ENCODE data around the gene NR2F1.
"Not testable (repeated sequence)": the region's sequence is repeated elsewhere in the genome, so short reads cannot be mapped to it uniquely, and the experiment has no call there.

Gene NR2F1

DNA sequence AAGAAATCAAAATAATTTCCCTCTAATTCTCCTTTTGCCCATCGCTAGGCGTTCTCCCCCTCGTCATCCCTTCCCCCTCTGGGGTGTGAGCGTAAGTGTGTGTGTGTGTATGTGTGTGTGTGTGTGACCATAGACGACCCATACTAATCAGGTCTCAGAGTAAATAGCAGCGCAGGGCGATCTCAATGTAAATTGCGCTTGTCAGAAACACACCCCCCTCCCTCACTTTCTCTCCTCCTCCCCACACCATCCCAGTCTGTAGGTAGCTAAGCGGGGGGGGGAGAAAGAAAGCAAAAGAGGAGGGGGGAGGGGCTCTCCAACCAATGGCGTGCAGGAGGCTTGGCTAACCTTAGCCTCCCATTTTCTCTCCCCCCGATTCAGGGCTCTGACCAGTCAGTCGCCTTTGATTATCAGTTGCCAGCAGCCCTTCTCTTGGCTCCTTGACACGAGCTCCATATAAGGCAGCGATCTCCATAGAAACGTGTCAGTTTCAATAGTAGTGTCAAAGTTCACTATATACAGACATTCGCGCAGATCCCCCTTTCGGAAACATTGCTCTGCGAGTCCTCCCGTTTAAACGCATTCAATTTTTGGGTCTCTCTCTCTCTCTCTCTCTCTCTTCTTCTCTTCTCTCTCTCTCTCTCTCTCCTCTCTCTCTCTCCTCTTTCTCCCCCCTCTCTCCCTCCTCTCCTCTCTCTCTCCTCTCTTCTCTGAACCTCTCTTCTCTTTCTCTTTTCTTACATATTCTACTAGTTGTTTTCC is at the start of gene NR2F1:
Gene NR2F1 (plus strand): TSS at position 546 of the 762 bp plus-strand sequence. CDS start 1,802 bp downstream, outside the sequence.
- H3K4me3 ChIP-seq (ENCODE audit: low read depth, low read length) = peak within 1 kb of the TSS; percentile 29
- TF ChIP-seq, protein P1, sequence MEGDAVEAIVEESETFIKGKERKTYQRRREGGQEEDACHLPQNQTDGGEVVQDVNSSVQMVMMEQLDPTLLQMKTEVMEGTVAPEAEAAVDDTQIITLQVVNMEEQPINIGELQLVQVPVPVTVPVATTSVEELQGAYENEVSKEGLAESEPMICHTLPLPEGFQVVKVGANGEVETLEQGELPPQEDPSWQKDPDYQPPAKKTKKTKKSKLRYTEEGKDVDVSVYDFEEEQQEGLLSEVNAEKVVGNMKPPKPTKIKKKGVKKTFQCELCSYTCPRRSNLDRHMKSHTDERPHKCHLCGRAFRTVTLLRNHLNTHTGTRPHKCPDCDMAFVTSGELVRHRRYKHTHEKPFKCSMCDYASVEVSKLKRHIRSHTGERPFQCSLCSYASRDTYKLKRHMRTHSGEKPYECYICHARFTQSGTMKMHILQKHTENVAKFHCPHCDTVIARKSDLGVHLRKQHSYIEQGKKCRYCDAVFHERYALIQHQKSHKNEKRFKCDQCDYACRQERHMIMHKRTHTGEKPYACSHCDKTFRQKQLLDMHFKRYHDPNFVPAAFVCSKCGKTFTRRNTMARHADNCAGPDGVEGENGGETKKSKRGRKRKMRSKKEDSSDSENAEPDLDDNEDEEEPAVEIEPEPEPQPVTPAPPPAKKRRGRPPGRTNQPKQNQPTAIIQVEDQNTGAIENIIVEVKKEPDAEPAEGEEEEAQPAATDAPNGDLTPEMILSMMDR (IDR thresholded peaks at IDR 0.05; ENCODE audit: insufficient read depth, low read depth, low read length, missing control alignments) = no peak
- peak; percentile 57 for DNase-seq (ENCODE audit: low read depth)

DNA sequence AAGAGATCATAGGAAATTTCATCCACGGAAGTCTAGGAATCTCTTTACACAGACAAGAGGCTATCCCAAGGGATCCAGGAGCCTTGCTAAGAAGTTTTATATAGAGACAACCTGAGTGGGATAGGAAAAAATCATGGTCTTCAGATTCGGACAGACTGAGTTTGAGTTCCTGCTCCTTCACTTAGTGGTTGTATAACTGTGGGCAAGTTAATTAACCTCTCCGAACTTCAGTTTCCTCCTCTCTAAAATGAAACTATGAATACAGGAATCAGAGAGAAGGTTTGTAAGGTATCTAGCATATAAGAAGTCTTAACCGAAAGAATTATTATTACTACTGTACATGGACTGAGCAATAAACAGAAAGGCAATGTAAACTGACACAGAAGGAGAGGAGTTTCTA is 37.1 kb upstream of the NR2F1 start:
- H3K4me3 ChIP-seq (ENCODE audit: low read depth, low read length) = no peak overlapping the region
- no peak for DNase-seq (ENCODE audit: low read depth)
- TF ChIP-seq, protein P1 (IDR thresholded peaks at IDR 0.05; ENCODE audit: insufficient read depth, low read depth, low read length, missing control alignments) = no peak

DNA sequence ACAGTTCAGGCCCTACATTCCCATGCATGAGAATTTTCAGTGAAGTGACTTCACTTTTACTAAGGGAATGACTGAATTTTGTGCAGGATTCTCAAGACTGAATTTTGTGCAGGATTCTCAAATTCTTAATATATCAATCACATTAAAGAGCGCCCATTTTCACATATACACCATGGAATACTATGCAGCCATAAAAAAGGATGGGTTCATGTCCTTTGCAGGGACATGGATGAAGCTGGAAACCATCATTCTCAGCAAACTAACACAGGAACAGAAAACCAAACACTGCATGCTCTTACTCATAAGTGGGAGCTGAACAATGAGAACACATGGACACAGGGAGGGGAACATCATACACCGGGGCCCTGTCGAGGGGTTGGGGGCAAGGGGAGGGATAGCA is 33.4 kb upstream of the NR2F1 start:
- not testable (repeated sequence) for H3K4me3 ChIP-seq (ENCODE audit: low read depth, low read length); DNase-seq (ENCODE audit: low read depth)

DNA sequence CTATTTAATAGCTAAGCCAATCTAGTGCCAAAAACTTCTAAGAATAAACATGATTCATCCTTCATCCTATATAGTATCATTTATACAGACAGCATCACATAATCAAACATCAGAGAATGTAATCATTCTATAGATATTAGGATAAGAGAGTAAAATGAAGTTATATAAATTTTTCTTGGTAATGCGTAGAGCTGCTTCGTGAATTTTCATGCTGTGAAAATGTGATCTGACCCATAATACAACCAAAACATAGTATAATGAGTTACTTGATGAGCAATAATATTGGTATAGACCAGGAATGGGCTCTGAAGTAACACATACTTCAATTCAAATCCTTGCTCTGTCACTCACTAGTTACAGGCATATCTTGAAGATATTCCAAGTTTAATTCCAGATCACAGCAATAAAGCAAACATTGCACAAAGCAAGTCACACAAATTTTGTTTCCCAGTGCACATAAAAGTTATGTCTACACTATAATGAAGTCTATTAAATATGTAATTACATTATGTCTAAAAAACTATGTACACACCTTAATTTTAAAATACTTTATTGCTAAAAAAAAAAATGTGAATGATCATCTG is 25.9 kb upstream of the NR2F1 start:
- no peak overlapping the region for H3K4me3 ChIP-seq (ENCODE audit: low read depth, low read length)
- no peak for DNase-seq (ENCODE audit: low read depth)
- TF ChIP-seq, protein P1 (IDR thresholded peaks at IDR 0.05; ENCODE audit: insufficient read depth, low read depth, low read length, missing control alignments) = no peak

DNA sequence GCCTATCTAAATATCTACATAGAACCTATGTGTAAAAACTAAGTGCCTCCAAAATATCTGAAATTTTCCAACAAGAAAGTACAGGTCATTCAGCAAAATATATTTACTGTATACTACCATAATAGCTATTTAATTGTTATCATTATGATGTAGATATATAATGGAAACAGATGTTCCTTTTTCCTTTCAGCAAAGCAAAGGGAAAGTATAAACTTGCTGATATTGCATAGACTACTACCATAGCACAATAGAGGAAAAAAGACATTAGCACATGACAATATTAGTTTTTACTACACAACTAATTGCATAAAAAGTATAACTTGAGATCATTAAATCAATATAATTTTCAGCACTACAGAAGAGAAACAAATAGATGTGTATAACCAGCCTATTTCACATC is 16.9 kb upstream of the NR2F1 start:
- no peak for DNase-seq (ENCODE audit: low read depth)
- H3K4me3 ChIP-seq (ENCODE audit: low read depth, low read length) = no peak overlapping the region
- TF ChIP-seq, protein P1 (IDR thresholded peaks at IDR 0.05; ENCODE audit: insufficient read depth, low read depth, low read length, missing control alignments) = no peak

DNA sequence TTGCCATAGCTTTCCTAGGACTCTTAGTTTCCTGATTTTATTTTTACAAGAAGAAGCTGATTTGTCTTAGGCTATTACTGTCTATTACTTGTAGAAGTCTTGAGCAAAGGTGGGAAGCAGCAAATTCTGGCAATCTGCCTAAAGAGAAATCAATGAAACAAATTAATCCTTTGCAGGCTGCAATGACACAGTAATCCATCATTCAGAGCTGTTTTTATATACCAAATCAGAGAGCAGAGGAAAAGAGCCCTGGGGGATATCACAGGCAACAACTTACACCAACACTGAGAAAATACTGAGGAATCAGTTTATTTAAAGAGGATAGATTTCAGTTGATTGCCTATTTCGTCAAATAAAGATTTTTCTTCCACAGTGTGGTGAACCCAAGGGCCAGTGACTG is 15.6 kb upstream of the NR2F1 start:
- TF ChIP-seq, protein P1 (IDR thresholded peaks at IDR 0.05; ENCODE audit: insufficient read depth, low read depth, low read length, missing control alignments) = no peak
- no peak overlapping the region for H3K4me3 ChIP-seq (ENCODE audit: low read depth, low read length)
- no peak for DNase-seq (ENCODE audit: low read depth)

DNA sequence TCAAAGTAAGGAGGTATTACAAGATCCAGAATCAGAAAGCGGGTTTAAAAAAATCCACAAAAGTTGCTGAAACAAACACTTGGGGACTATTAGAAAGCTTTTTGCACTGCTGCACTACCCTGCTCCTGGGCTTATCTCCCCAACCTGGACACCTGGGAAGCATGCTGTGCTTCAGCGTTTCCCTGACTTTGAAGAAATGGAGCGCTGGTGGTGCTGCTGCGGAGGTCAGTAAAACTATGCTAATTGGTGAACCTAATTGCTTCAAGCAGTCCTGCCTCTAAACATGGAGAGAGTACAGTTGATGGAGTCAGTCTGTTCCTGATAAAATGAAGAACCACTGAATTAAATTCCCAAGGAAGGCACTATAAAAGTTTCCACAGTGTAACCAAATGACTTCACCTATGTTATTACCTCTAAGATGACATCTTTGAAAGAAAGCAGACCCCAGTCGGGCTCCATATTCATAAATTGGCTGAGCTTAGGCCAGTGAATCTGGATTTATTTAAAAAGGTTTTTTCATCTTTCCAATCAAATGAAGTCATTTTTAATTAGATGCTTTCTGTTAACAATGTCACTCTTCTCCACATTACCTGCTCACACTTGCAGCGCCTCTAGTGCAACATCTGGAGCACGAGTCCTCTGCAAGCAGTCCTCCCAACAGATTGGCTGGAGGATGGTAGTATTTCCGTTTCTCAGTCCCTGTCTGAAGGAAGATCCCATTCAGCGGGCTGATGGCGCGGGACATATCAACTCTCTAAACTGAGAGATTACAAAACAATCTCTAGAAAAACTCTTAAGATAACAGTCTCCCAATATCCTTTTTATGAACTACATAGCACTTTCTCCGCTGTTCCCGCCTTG is 13.5 kb upstream of the NR2F1 start:
- TF ChIP-seq, protein P1 (IDR thresholded peaks at IDR 0.05; ENCODE audit: insufficient read depth, low read depth, low read length, missing control alignments) = no peak
- H3K4me3 ChIP-seq (ENCODE audit: low read depth, low read length) = no peak overlapping the region
- DNase-seq (ENCODE audit: low read depth) = no peak
